HepG2 (cell line): ENCODE data around the gene TEF. TPM values are rescaled to one million over a fixed set of nuclear protein-coding genes. Genes with fewer than 3 reads are reported as not detected.
A peak's percentile ranks its signal among the peaks of the same experiment; 100 is the strongest.

Experiments
- ARID5B ChIP-seq: IDR thresholded peaks from 2 replicates; pipeline ENCODE4 v1.4.0; 2020; ENCODE audit warnings: mild to moderate bottlenecking, missing genetic modification reagents
- ETV5 ChIP-seq: IDR thresholded peaks from 2 replicates; pipeline ENCODE4 v1.6.1; 2018; ENCODE audit warnings: missing biosample characterization, missing genetic modification reagents, inconsistent platforms, borderline replicate concordance
- MAX ChIP-seq: IDR thresholded peaks from 2 replicates; pipeline ENCODE4 v1.6.1; 2012; ENCODE audit warnings: inconsistent platforms
- MZF1 ChIP-seq: sonication (generic); formaldehyde crosslinking; IDR thresholded peaks from 2 replicates; pipeline ENCODE4 v1.8.1; 2023; ENCODE audit warnings: mild to moderate bottlenecking, missing genetic modification reagents, borderline replicate concordance
- NFRKB ChIP-seq: fragments of 450-650 bp; IDR thresholded peaks from 2 replicates; pipeline ENCODE4 v1.6.1; 2017
- PHF5A ChIP-seq: IDR thresholded peaks from one replicate; pipeline ENCODE4 v1.6.1; 2018; ENCODE audit warnings: low read depth, missing genetic modification reagents; ENCODE audit not compliant: unreplicated experiment
- RBAK ChIP-seq: sonication (generic); formaldehyde crosslinking; IDR thresholded peaks from 2 replicates; pipeline ENCODE4 v1.5.1; 2020; ENCODE audit warnings: mild to moderate bottlenecking, missing genetic modification reagents
- RFXANK ChIP-seq: IDR thresholded peaks from 2 replicates; pipeline ENCODE4 v1.6.1; 2016
- SIX1 ChIP-seq: sonication (generic); formaldehyde crosslinking; IDR thresholded peaks from 2 replicates; pipeline ENCODE4 v1.4.0; 2020; ENCODE audit warnings: missing genetic modification reagents, borderline replicate concordance
- SOX13 ChIP-seq, 3 experiments: fragments of 450-650 bp in 1 of 3; sonication (generic) in 1 of 3; formaldehyde crosslinking in 1 of 3; IDR thresholded peaks in 2 of 3; conservative IDR thresholded peaks in 1 of 3; 2 replicates each; pipeline versions ENCODE4 v1.5.0 to v1.6.1; 2016 to 2020; ENCODE audit warnings: antibody characterized with exemption in 1 of 3, mild to moderate bottlenecking in 1 of 3, missing compliant biosample characterization in 1 of 3, missing genetic modification reagents in 1 of 3, moderate library complexity in 1 of 3
- TOE1 ChIP-seq: sonication (generic); formaldehyde crosslinking; IDR thresholded peaks from 2 replicates; pipeline ENCODE4 v1.4.0; 2020; ENCODE audit warnings: mild to moderate bottlenecking, missing genetic modification reagents
- ZNF121 ChIP-seq: sonication (generic); formaldehyde crosslinking; IDR thresholded peaks from 2 replicates; pipeline ENCODE4 v1.5.0; 2020; ENCODE audit warnings: mild to moderate bottlenecking, missing genetic modification reagents
- ZNF224 ChIP-seq: sonication (generic); formaldehyde crosslinking; IDR thresholded peaks from 2 replicates; pipeline ENCODE4 v1.5.0; 2020; ENCODE audit warnings: mild to moderate bottlenecking, missing genetic modification reagents
- ZNF513 ChIP-seq: sonication (generic); formaldehyde crosslinking; conservative IDR thresholded peaks from 2 replicates; pipeline ENCODE4 v1.5.0; 2020; ENCODE audit warnings: missing genetic modification reagents
- ZNF530 ChIP-seq: sonication (generic); formaldehyde crosslinking; IDR thresholded peaks from 2 replicates; pipeline ENCODE4 v1.5.0; 2020; ENCODE audit warnings: low read depth, mild to moderate bottlenecking, missing genetic modification reagents
- ZNF709 ChIP-seq: sonication (generic); formaldehyde crosslinking; IDR thresholded peaks from 2 replicates; pipeline ENCODE4 v1.5.0; 2020; ENCODE audit warnings: mild to moderate bottlenecking, missing genetic modification reagents
- ZNF713 ChIP-seq: sonication (generic); formaldehyde crosslinking; IDR thresholded peaks from 2 replicates; pipeline ENCODE4 v1.4.0; 2020; ENCODE audit warnings: mild to moderate bottlenecking, missing genetic modification reagents
- ZNF761 ChIP-seq: sonication (generic); formaldehyde crosslinking; conservative IDR thresholded peaks from 2 replicates; pipeline ENCODE4 v1.4.0; 2020; ENCODE audit warnings: mild to moderate bottlenecking, missing genetic modification reagents
- polyA plus RNA-seq, 8 experiments: library from polyadenylated mRNA; depleted of rRNA in 3 of 8; stranded (reverse) in 7 of 8; unstranded in 1 of 8; fragments of >200 nt; fragmentation: Illumina TruSeq in 4 of 8; extraction: Trizol in 4 of 8; gene quantifications; 2 replicates each; pipeline versions ENCODE4 v1.2.1 to v1.2.3, GENCODE V29; 2011 to 2016; ENCODE audit warnings: low read depth in 4 of 8, missing spikeins in 1 of 8, mixed read lengths in 1 of 8; ENCODE audit not compliant: insufficient read depth in 1 of 8
- total RNA-seq, 5 experiments: library from RNA; depleted of rRNA; stranded (reverse); fragments of >200 nt; fragmentation: Illumina TruSeq; extraction: Trizol; gene quantifications; 2 replicates each; pipeline ENCODE4 v1.2.3, GENCODE V29; 2016; ENCODE audit warnings: low read depth in 1 of 5
- TF ChIP-seq, protein P1 (sequence below): sonication (generic); formaldehyde crosslinking; conservative IDR thresholded peaks from 2 replicates; pipeline ENCODE4 v1.8.0; 2022; ENCODE audit warnings: low read depth, missing genetic modification reagents
- TF ChIP-seq, protein P2 (sequence below): IDR thresholded peaks from 2 replicates; pipeline ENCODE4 v1.6.1; 2016; ENCODE audit warnings: missing biosample characterization, missing genetic modification reagents, low read depth

TEF gene
- total and polyA plus RNA-seq, 2 of the 13 experiments (the other 11 are each of a cell fraction or from before 2014, with no cell fraction given): 7.6 to 11.2 TPM

GRCh38 chr22:41446639-41447434 lies 65.1 kb downstream of the TEF start, which contains the start of gene TOB2 (continued):
- TF ChIP-seq ARID5B (CRISPR knock-in tag): peak; percentile 64
- TF ChIP-seq ZNF224: peak; percentile 84
- TF ChIP-seq MAX: peak; percentile 91
- TF ChIP-seq PHF5A: peak; percentile 94
- peak; percentile 39; the same call in 1 of the 2 replicates for TF ChIP-seq RBAK (CRISPR knock-in tag)
- TF ChIP-seq ZNF513 (CRISPR knock-in tag): peak; percentile 98; the same call in 1 of the 2 replicates
- TF ChIP-seq ZNF121: peak; percentile 61
- peak; percentile 94 for TF ChIP-seq ZNF761 (CRISPR knock-in tag)
- 0 out of 2 replicates have a peak, but pooled peaks have one; percentile 35 for TF ChIP-seq ZNF530 (CRISPR knock-in tag)
- TF ChIP-seq, protein P1, sequence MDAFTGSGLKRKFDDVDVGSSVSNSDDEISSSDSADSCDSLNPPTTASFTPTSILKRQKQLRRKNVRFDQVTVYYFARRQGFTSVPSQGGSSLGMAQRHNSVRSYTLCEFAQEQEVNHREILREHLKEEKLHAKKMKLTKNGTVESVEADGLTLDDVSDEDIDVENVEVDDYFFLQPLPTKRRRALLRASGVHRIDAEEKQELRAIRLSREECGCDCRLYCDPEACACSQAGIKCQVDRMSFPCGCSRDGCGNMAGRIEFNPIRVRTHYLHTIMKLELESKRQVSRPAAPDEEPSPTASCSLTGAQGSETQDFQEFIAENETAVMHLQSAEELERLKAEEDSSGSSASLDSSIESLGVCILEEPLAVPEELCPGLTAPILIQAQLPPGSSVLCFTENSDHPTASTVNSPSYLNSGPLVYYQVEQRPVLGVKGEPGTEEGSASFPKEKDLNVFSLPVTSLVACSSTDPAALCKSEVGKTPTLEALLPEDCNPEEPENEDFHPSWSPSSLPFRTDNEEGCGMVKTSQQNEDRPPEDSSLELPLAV (CRISPR knock-in tag): no peak; the same call in 1 of the 2 replicates
- peak; percentile 77 for TF ChIP-seq ETV5 (CRISPR knock-in tag)
- peak; percentile 97 for TF ChIP-seq ZNF709 (CRISPR knock-in tag)
- TF ChIP-seq SOX13 (IDR thresholded peaks at IDR 0.05): peak; percentile 77; the same call in 1 of the 2 replicates
- peak in 1 of 2 experiments; percentile 79; a peak in 2 of 4 replicates for TF ChIP-seq SOX13 (CRISPR knock-in tag; conservative IDR thresholded peaks at IDR 0.05 in 1 of 2, IDR thresholded peaks at IDR 0.05 in 1 of 2)
- TF ChIP-seq, protein P2, sequence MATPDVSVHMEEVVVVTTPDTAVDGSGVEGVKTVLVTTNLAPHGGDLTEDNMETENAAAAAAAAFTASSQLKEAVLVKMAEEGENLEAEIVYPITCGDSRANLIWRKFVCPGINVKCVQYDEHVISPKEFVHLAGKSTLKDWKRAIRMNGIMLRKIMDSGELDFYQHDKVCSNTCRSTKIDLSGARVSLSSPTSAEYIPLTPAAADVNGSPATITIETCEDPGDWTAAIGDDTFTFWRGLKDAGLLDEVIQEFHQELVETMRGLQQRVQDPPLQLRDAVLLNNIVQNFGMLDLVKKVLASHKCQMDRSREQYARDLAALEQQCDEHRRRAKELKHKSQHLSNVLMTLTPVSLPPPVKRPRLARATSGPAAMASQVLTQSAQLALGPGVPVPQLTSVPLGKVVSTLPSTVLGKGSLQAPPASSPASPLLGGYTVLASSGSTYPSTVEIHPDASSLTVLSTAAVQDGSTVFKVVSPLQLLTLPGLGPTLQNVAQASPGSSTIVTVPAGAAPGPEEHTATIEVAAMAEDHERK (CRISPR knock-in tag): no peak
- TF ChIP-seq RFXANK (CRISPR knock-in tag): peak; percentile 93
- TF ChIP-seq TOE1 (CRISPR knock-in tag): peak; percentile 97
- TF ChIP-seq SIX1 (CRISPR knock-in tag): peak; percentile 64
- TF ChIP-seq NFRKB: no peak
- TF ChIP-seq MZF1 (CRISPR knock-in tag): no peak; the same call in 1 of the 2 replicates
- TF ChIP-seq ZNF713 (CRISPR knock-in tag): no peak
